Measurements from ENCODE around the gene ITPRID2.
"Not testable (repeated sequence)": the region's sequence is repeated elsewhere in the genome, so short reads cannot be mapped to it uniquely, and the experiment has no call there.

The ITPRID2 gene

GRCh38 chr2:181958726-181959125, 67.2 kb downstream of the ITPRID2 start:
- DNase-seq (ENCODE audit: low read depth in 2 of 2, low spot score in 1 of 2) = no peak

GRCh38 chr2:181959508-181959907, 68.0 kb downstream of the ITPRID2 start:
- no peak for DNase-seq (ENCODE audit: low read depth in 2 of 2, low spot score in 1 of 2)

GRCh38 chr2:181961167-181961566, 69.6 kb downstream of the ITPRID2 start:
- not testable (repeated sequence) for DNase-seq (ENCODE audit: low read depth in 2 of 2, low spot score in 1 of 2)

GRCh38 chr2:181962142-181962541, 70.6 kb downstream of the ITPRID2 start:
- DNase-seq (ENCODE audit: low read depth in 2 of 2, low spot score in 1 of 2) = no peak

- no peak for DNase-seq (ENCODE audit: low read depth in 2 of 2, low spot score in 1 of 2)
Observed at GRCh38 chr2:181970160-181970794, 78.7 kb downstream of the ITPRID2 start.

GRCh38 chr2:181971032-181971431, 79.5 kb downstream of the ITPRID2 start:
- DNase-seq (ENCODE audit: low read depth in 2 of 2, low spot score in 1 of 2) = no peak

GRCh38 chr2:181972431-181973170, 81.1 kb downstream of the ITPRID2 start:
- DNase-seq (ENCODE audit: low read depth in 2 of 2, low spot score in 1 of 2) = no peak

GRCh38 chr2:181973171-181973783, 81.7 kb downstream of the ITPRID2 start:
- no peak for DNase-seq (ENCODE audit: low read depth in 2 of 2, low spot score in 1 of 2)

- no peak for DNase-seq (ENCODE audit: low read depth in 2 of 2, low spot score in 1 of 2)
Observed at GRCh38 chr2:181977661-181978350, 86.3 kb downstream of the ITPRID2 start.

- no peak for DNase-seq (ENCODE audit: low read depth in 2 of 2, low spot score in 1 of 2)
Observed at GRCh38 chr2:181978351-181979150, 87.0 kb downstream of the ITPRID2 start.
